K562 (cell line): ENCODE results near the gene ERICH2. TPM values are rescaled to one million over a fixed set of nuclear protein-coding genes. Genes with fewer than 3 reads are reported as not detected.

Source experiments
- CBX3 ChIP-seq, 2 experiments: IDR thresholded peaks; 1 replicate in 1 of 2; 2 replicates in 1 of 2; pipeline ENCODE4 v1.6.1; 2012; ENCODE audit warnings: inconsistent platforms in 2 of 2, low read length in 2 of 2, borderline replicate concordance in 1 of 2, control low read depth in 1 of 2
- IRF2 ChIP-seq: sonication (generic); formaldehyde crosslinking; IDR thresholded peaks from 2 replicates; pipeline ENCODE4 v1.8.1; 2022; ENCODE audit warnings: mild to moderate bottlenecking, missing genetic modification reagents
- MIER1 ChIP-seq: fragments of 450-650 bp; IDR thresholded peaks from 2 replicates; pipeline ENCODE4 v1.6.1; 2016; ENCODE audit warnings: antibody characterized with exemption, mild to moderate bottlenecking, low read depth
- TSC22D4 ChIP-seq: fragments of 450-650 bp; IDR thresholded peaks from 2 replicates; pipeline ENCODE4 v1.6.1; 2016; ENCODE audit warnings: missing genetic modification characterization, missing biosample characterization, control low read depth
- XRCC5 ChIP-seq: fragments of 200-400 bp; formaldehyde crosslinking; IDR thresholded peaks from 2 replicates; pipeline ENCODE4 v1.6.1; 2017; ENCODE audit warnings: low read depth, mild to moderate bottlenecking, low read length
- ZC3H4 ChIP-seq: sonication (generic); formaldehyde crosslinking; IDR thresholded peaks from 2 replicates; pipeline ENCODE4 v1.9.0; 2021; ENCODE audit warnings: missing genetic modification reagents, borderline replicate concordance
- ZNF165 ChIP-seq: fragments of 250-450 bp; sonication (Bioruptor Pico); IDR thresholded peaks from 2 replicates; pipeline ENCODE4 v1.4.0; 2020; ENCODE audit warnings: borderline replicate concordance
- ZNF311 ChIP-seq: fragments of 250-450 bp; sonication (Bioruptor Pico); IDR thresholded peaks from 2 replicates; pipeline ENCODE4 v1.4.0; 2020; ENCODE audit warnings: mild to moderate bottlenecking, moderate library complexity
- ZNF431 ChIP-seq: sonication (generic); formaldehyde crosslinking; IDR thresholded peaks from 2 replicates; pipeline ENCODE4 v1.8.0; 2022; ENCODE audit warnings: mild to moderate bottlenecking, missing genetic modification reagents
- ZNF707 ChIP-seq: fragments of 250-450 bp; sonication (Bioruptor Pico); conservative IDR thresholded peaks from 2 replicates; pipeline ENCODE4 v1.8.0; 2022; ENCODE audit warnings: inconsistent platforms, mild to moderate bottlenecking, moderate library complexity
- polyA plus RNA-seq, 8 experiments: library from polyadenylated mRNA; depleted of rRNA in 4 of 8; stranded (reverse) in 5 of 8; unstranded in 3 of 8; fragments of >200 nt; fragmentation: Nextera tagmentation in 2 of 8; fragmentation: Illumina TruSeq in 1 of 8; extraction: Ambion mirVana in 2 of 8; extraction: Trizol in 1 of 8; gene quantifications; 2 replicates each; pipeline versions ENCODE4 v1.2.1 to v1.2.3, GENCODE V29; 2011 to 2014; ENCODE audit warnings: inconsistent platforms in 1 of 8, missing spikeins in 1 of 8
- total RNA-seq, 7 experiments: library from RNA; depleted of rRNA in 6 of 7; stranded (reverse); fragments of >200 nt in 6 of 7; fragmentation: Illumina TruSeq in 2 of 7; extraction: Trizol in 2 of 7; gene quantifications; 2 replicates each; pipeline versions ENCODE4 v1.2.1 to v1.2.3, GENCODE V29; 2011 to 2021; ENCODE audit warnings: low replicate concordance in 1 of 7
- TF ChIP-seq, protein P1 (sequence below): fragments of 450-650 bp; conservative IDR thresholded peaks from 2 replicates; pipeline ENCODE4 v1.6.1; 2016; ENCODE audit warnings: missing genetic modification characterization, low read depth, mild to moderate bottlenecking, missing compliant biosample characterization, moderate library complexity

ERICH2 gene
- total and polyA plus RNA-seq, 9 of the 15 experiments (the other 6 are each of a cell fraction or from before 2014, with no cell fraction given), result 0.85 to 2.4 (median 1.6) TPM

DNA sequence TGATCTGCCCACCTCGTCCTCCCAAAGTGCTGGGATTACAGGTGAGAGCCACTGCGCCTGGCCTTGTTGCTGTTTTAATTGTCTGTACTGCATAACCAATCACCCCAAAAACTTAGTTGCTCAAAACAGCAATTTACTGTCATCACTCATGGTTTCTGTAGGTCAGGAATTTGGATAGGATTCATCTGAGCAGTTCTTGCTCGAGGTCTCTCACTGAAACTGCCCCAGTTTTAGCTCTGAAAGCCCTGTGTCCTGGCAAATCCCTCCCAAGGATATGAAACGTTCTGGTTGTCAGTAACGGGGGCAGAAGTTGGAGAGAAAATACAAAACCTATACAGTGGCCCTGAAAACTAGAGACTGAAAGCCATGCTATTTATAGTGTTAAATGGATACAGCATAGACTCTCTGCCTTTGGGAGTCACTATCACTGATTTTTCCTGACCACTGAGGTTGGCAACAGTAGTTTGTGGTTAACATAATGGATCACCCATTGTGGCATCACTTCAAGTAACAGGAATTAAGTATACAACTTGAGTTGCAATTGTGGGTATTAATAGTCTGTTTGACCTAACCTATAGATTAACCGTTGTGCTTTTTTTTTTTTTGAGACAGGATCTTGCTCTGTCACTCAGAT, 27.2 kb upstream of the ERICH2 start (continued):
- TF ChIP-seq IRF2 (CRISPR knock-in tag) (no peak), CBX3 (IDR thresholded peaks at IDR 0.05; ENCODE audit: borderline replicate concordance in 1 of 2, low read length in 2 of 2) (0 out of 3 replicates have a peak, but pooled peaks of 1 of the 2 experiments have one; percentile 1), ZNF707 (CRISPR knock-in tag) (no peak), MIER1 (no peak), XRCC5 (no peak), ZNF311 (CRISPR knock-in tag) (no peak), ZC3H4 (CRISPR knock-in tag) (no peak), ZNF431 (CRISPR knock-in tag) (no peak), ZNF165 (CRISPR knock-in tag) (no peak), TSC22D4 (no peak)
- TF ChIP-seq, protein P1, sequence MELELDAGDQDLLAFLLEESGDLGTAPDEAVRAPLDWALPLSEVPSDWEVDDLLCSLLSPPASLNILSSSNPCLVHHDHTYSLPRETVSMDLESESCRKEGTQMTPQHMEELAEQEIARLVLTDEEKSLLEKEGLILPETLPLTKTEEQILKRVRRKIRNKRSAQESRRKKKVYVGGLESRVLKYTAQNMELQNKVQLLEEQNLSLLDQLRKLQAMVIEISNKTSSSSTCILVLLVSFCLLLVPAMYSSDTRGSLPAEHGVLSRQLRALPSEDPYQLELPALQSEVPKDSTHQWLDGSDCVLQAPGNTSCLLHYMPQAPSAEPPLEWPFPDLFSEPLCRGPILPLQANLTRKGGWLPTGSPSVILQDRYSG, result no peak
